Glutamatergic neuron (in vitro differentiated cells): ENCODE results near the gene CREG2. TPM values are rescaled to one million over a fixed set of nuclear protein-coding genes. Genes with fewer than 3 reads are reported as not detected.

Experiments used
- DNase-seq: peaks from one replicate; pipeline ENCODE4 v3.0.0; 2022
- H3K27ac Mint-ChIP-seq: one replicate; pipeline ENCODE4 v1.8.0; 2020; ENCODE audit warnings: mild to moderate bottlenecking, mixed read lengths, inconsistent platforms; ENCODE audit not compliant: unreplicated experiment
- H3K27me3 Mint-ChIP-seq: one replicate; pipeline ENCODE4 v1.8.0; 2020; ENCODE audit warnings: mild to moderate bottlenecking, moderate library complexity, mixed read lengths, inconsistent platforms; ENCODE audit not compliant: unreplicated experiment
- H3K36me3 Mint-ChIP-seq: one replicate; pipeline ENCODE4 v1.8.0; 2020; ENCODE audit warnings: mild to moderate bottlenecking, mixed read lengths, inconsistent platforms; ENCODE audit not compliant: unreplicated experiment
- H3K4me1 Mint-ChIP-seq: one replicate; pipeline ENCODE4 v1.8.0; 2020; ENCODE audit warnings: mild to moderate bottlenecking, low read depth, mixed read lengths, inconsistent platforms; ENCODE audit not compliant: unreplicated experiment
- H3K4me3 Mint-ChIP-seq: one replicate; pipeline ENCODE4 v1.8.0; 2020; ENCODE audit warnings: mild to moderate bottlenecking, mixed read lengths, inconsistent platforms; ENCODE audit not compliant: unreplicated experiment
- H3K9me3 Mint-ChIP-seq: one replicate; pipeline ENCODE4 v1.8.0; 2020; ENCODE audit warnings: mild to moderate bottlenecking, moderate library complexity, mixed read lengths, inconsistent platforms; ENCODE audit not compliant: unreplicated experiment
- total RNA-seq: library from RNA; stranded (reverse); fragmentation: NEBNext Ultra II Directional; extraction: Animal tissue kit (Norgen Biotek cat#: 25700); gene quantifications from one replicate; pipeline ENCODE4 v1.2.1, GENCODE V29; 2021; ENCODE audit not compliant: unreplicated experiment
- TF ChIP-seq, protein P1 (sequence below): fragments of 200-600 bp; sonication (generic); IDR thresholded peaks from one replicate; pipeline ENCODE4 v1.5.0; 2021; ENCODE audit not compliant: partially characterized antibody, unreplicated experiment

Gene CREG2
- total RNA-seq, 1 donor from 2014 or later, result 1.3 TPM

DNA sequence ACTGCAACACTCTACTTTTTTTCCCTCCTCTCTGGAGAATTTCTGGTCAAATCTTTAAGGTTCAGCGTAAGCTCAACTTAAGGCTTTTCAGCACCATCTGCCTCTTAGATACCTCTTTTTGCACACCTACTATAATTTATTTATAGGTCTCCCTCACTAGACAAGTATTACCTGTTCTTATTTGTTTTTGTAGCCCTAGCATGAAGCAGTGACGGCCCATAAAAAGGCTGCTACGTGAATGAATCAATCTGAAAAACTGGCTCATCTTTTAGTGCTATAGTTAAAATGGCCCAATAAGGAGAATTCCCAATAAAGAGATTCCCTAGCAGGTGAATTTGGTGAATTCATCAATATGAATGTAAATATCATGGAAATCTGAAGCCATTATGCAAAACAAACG lies 85.3 kb downstream of the CREG2 start:
- TF ChIP-seq, protein P1, sequence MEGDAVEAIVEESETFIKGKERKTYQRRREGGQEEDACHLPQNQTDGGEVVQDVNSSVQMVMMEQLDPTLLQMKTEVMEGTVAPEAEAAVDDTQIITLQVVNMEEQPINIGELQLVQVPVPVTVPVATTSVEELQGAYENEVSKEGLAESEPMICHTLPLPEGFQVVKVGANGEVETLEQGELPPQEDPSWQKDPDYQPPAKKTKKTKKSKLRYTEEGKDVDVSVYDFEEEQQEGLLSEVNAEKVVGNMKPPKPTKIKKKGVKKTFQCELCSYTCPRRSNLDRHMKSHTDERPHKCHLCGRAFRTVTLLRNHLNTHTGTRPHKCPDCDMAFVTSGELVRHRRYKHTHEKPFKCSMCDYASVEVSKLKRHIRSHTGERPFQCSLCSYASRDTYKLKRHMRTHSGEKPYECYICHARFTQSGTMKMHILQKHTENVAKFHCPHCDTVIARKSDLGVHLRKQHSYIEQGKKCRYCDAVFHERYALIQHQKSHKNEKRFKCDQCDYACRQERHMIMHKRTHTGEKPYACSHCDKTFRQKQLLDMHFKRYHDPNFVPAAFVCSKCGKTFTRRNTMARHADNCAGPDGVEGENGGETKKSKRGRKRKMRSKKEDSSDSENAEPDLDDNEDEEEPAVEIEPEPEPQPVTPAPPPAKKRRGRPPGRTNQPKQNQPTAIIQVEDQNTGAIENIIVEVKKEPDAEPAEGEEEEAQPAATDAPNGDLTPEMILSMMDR, result no peak
- no peak overlapping the region for H3K27ac Mint-ChIP-seq
- H3K36me3 Mint-ChIP-seq, result no peaks in the 10 kb centered on the region
- peaks cover 19% of the 10 kb centered on the region for H3K4me1 Mint-ChIP-seq
- H3K27me3 Mint-ChIP-seq, result peaks cover 2% of the 10 kb centered on the region
- no peak overlapping the region for H3K4me3 Mint-ChIP-seq
- DNase-seq, result no peak
- peaks cover 2% of the 10 kb centered on the region for H3K9me3 Mint-ChIP-seq

DNA sequence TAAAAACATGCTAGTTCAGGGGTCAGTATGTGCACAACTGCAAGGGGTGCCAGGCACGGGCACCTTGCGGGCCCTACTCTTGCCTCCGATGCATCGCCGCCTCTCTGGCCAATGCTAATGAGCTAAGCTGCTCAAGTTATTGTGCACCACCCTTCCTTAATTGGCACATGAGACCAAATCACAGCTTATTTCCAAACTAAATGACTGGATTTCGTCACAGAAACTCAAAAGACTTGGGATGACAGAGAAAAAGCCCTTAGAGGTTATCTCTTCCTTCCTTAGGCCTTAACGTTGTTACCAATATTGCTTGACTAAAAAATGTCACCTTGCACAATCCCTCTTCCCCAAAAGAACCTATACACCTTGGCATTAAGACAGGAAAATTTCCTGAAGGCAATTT lies 86.5 kb downstream of the CREG2 start:
- TF ChIP-seq, protein P1, result no peak
- H3K27me3 Mint-ChIP-seq, result peaks cover 2% of the 10 kb centered on the region
- no peak overlapping the region for H3K4me3 Mint-ChIP-seq
- H3K27ac Mint-ChIP-seq, result no peak overlapping the region
- no peak for DNase-seq
- H3K9me3 Mint-ChIP-seq, result no peaks in the 10 kb centered on the region
- H3K36me3 Mint-ChIP-seq, result no peaks in the 10 kb centered on the region
- H3K4me1 Mint-ChIP-seq, result peaks cover 12% of the 10 kb centered on the region

DNA sequence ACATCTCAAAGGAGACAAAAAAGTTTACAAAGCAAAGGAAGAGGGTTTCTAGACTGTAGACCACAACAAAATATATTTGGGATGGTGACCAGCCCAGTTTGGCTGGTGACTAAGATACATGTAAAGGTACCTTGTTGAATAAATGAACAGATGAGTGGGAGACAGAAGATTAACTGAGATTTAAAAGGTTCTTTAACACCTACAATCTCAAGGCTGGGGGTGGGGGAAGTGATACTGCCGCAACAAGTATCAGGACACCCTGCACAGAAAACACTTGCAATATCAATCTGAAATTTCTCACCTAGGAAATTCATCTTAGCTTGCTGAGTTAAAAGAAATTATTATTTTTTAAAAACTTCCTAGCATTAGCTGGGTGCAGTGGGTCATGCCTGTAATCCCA lies 87.1 kb downstream of the CREG2 start:
- TF ChIP-seq, protein P1, result no peak
- H3K36me3 Mint-ChIP-seq, result no peaks in the 10 kb centered on the region
- H3K27me3 Mint-ChIP-seq, result peaks cover 2% of the 10 kb centered on the region
- no peak for DNase-seq
- no peak overlapping the region for H3K4me3 Mint-ChIP-seq
- H3K27ac Mint-ChIP-seq, result no peak overlapping the region
- H3K4me1 Mint-ChIP-seq, result peaks cover 6% of the 10 kb centered on the region
- no peaks in the 10 kb centered on the region for H3K9me3 Mint-ChIP-seq

DNA sequence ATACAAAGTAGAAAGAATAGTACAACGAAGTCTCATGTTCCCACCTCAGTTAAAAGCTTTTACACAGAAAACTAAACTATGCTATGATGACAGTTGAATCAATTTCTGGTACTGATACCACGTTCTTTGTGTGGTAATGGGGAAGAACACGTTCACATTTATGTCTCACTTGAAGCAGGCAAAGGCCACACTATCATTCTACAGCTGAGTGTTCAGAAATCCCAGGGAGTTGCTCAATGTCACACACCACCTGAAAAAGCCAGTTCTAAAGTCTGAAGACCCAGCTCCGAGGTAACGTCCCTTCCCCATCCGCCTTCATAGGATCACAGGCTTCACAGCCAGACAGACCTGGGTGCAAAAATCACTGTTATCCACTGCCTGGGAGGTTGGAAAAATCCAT lies 87.7 kb downstream of the CREG2 start:
- H3K4me3 Mint-ChIP-seq, result no peak overlapping the region

DNA sequence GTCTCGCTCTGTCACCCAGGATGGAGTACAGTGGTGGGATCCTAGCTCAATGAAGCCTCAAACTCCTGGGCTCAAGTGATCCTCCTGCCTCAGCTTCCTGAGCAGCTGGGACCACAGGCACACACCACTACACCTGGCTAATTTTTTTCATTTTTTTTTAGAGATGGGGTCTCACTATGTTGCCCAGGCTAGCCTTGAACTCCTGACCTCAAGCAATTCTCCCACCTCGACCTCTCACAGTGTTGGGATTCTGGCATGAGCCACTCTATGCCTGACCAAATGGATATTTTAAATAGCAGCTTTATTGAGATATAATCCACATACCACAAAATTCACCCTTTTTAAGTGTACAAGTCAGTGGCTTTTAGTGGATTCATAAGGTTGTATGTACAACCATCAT lies 89.9 kb downstream of the CREG2 start:
- no peaks in the 10 kb centered on the region for H3K9me3 Mint-ChIP-seq
- H3K4me1 Mint-ChIP-seq, result peaks cover 6% of the 10 kb centered on the region
- no peak overlapping the region for H3K27ac Mint-ChIP-seq
- DNase-seq, result no peak
- TF ChIP-seq, protein P1, result no peak
- no peaks in the 10 kb centered on the region for H3K36me3 Mint-ChIP-seq
- peaks cover 2% of the 10 kb centered on the region for H3K27me3 Mint-ChIP-seq
- no peak overlapping the region for H3K4me3 Mint-ChIP-seq

More for the DNA sequence above, 87.7 kb downstream of the CREG2 start:
- Mint-ChIP-seq H3K4me1 (peaks cover 6% of the 10 kb centered on the region), H3K27me3 (peaks cover 2% of the 10 kb centered on the region), H3K36me3 (no peaks in the 10 kb centered on the region), H3K27ac (no peak overlapping the region), H3K9me3 (no peaks in the 10 kb centered on the region)
- DNase-seq, result no peak
- TF ChIP-seq, protein P1, result no peak
